GM06990 (cell line): ENCODE results near the gene CCDC63.
A peak's percentile ranks its signal among the peaks of the same experiment; 100 is the strongest.

Source experiments
- DNase-seq: peaks from one replicate; pipeline ENCODE4 v3.0.0-alpha.2; 2011; ENCODE audit not compliant: insufficient read length; ENCODE audit errors: extremely low read depth
- H3K27me3 ChIP-seq: replicated peaks from 2 replicates; pipeline ENCODE4 v1.6.0; 2011; ENCODE audit warnings: low read length; ENCODE audit not compliant: control insufficient read depth, insufficient read depth
- H3K36me3 ChIP-seq: 2 replicates; pipeline ENCODE4 v1.5.1; 2011; ENCODE audit warnings: low read length; ENCODE audit not compliant: control insufficient read depth, insufficient read depth
- H3K4me3 ChIP-seq: replicated peaks from 2 replicates; pipeline ENCODE4 v1.5.1; 2011; ENCODE audit warnings: low read depth, mild to moderate bottlenecking, control low read depth, low read length
- CTCF ChIP-seq: IDR thresholded peaks from 2 replicates; pipeline ENCODE4 v1.5.1; 2011; ENCODE audit warnings: low read length, control low read depth, mild to moderate bottlenecking, inconsistent platforms; ENCODE audit not compliant: insufficient read depth, poor library complexity, severe bottlenecking

Gene CCDC63

GRCh38 chr12:110846615-110847566 is at the start of gene CCDC63:
CCDC63 (plus strand) TSS chr12:110846987; CDS start chr12:110852955, 5,968 bp downstream.
- H3K27me3 ChIP-seq = peaks cover 2% of the 10 kb centered on the region
- peak within 1 kb of the TSS; percentile 45 for H3K4me3 ChIP-seq
- TF ChIP-seq CTCF = peak; percentile 41
- no peaks in the 10 kb centered on the region for H3K36me3 ChIP-seq
- DNase-seq = peak; percentile 44

GRCh38 chr12:110798461-110798860 is 48.3 kb upstream of the CCDC63 start:
- no peak for TF ChIP-seq CTCF

GRCh38 chr12:110802489-110802888 is 44.3 kb upstream of the CCDC63 start:
- Histone ChIP-seq H3K36me3 (no peaks in the 10 kb centered on the region), H3K27me3 (no peaks in the 10 kb centered on the region), H3K4me3 (no peak overlapping the region)
- no peak for DNase-seq
- TF ChIP-seq CTCF = no peak

More at GRCh38 chr12:110798461-110798860, 48.3 kb upstream of the CCDC63 start:
- Histone ChIP-seq H3K4me3 (no peak overlapping the region), H3K36me3 (no peaks in the 10 kb centered on the region), H3K27me3 (no peaks in the 10 kb centered on the region)
- DNase-seq = no peak

- DNase-seq = no peak
- Histone ChIP-seq H3K4me3 (no peak overlapping the region), H3K27me3 (no peaks in the 10 kb centered on the region), H3K36me3 (no peaks in the 10 kb centered on the region)
- TF ChIP-seq CTCF = no peak
These were observed 42.4 kb upstream of the CCDC63 start for GRCh38 chr12:110804406-110804805.

- TF ChIP-seq CTCF = no peak
- no peaks in the 10 kb centered on the region for H3K36me3 ChIP-seq
- H3K27me3 ChIP-seq = no peaks in the 10 kb centered on the region
- H3K4me3 ChIP-seq = no peak overlapping the region
- DNase-seq = no peak
These were observed 39.1 kb upstream of the CCDC63 start for GRCh38 chr12:110807640-110808039.
